ENCODE measurements around the gene CSTF1.

Gene CSTF1

DNA sequence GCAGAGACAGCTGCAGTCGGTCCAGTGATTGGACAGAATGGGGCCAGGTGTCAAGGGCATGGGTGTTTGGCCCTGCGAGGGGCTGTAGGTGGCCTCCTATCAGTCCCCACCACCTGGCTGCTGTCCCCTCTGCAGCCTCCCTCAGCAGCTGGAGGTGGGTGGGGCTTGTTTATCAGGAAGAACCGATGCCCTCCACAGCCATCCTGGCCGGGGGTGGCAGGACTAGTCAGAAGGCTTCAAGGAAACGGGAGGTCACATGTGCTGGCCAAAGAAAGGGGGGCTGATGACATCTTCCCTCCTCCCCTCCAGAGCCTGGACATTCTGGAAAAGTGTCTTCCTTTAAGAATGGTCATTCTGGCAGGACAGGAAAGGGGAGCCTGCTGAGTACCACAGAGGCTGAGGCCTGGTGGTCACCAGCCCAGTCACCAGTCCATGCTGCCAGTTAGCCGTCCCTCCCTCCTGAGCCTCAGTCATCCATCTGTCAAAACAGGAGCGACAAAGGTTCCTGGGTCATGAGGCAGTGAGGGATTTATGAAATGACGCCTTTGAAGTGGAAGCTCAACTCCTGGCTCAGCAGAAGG, 29.5 kb upstream of the CSTF1 start:
- Histone ChIP-seq H3K27ac (ENCODE audit: low read length) (no peak overlapping the region), H2AFZ (ENCODE audit: low read length) (no peak overlapping the region), H3K4me2 (ENCODE audit: low read depth, low read length) (no peak overlapping the region), H4K20me1 (ENCODE audit: insufficient read depth, low read length) (no peaks in the 10 kb centered on the region), H3K27me3 (replicated peaks; ENCODE audit: insufficient read depth, low read length) (no peaks in the 10 kb centered on the region), H3F3A (ENCODE audit: insufficient read depth, low read length) (no peaks in the 10 kb centered on the region), H3K9ac (ENCODE audit: low read length) (no peak overlapping the region), H3K4me3 (ENCODE audit: low read length) (no peak overlapping the region), H3K36me3 (replicated peaks; ENCODE audit: insufficient read depth, low read length) (no peaks in the 10 kb centered on the region), H3K9me2 (replicated peaks; ENCODE audit: insufficient read depth, low read length) (no peaks in the 10 kb centered on the region), H3K9me3 (replicated peaks; ENCODE audit: insufficient read depth, low read length) (no peaks in the 10 kb centered on the region), H3K4me1 (ENCODE audit: low read length) (no peaks in the 10 kb centered on the region), H3K79me2 (ENCODE audit: low read length) (no peaks in the 10 kb centered on the region)
- DNase-seq, result no peak
- no peak for TF ChIP-seq EZH2phosphoT487 (IDR thresholded peaks at IDR 0.05; ENCODE audit: low read length)

GRCh38 chr20:56363491-56363890, 29.0 kb upstream of the CSTF1 start:
- no peaks in the 10 kb centered on the region for H3K4me1 ChIP-seq (ENCODE audit: low read length)
- TF ChIP-seq EZH2 (optimal IDR thresholded peaks at IDR 0.05; ENCODE audit: low read depth, low read length) (no peak), EZH2phosphoT487 (IDR thresholded peaks at IDR 0.05; ENCODE audit: low read length) (no peak)
- TF ChIP-seq, protein P1, sequence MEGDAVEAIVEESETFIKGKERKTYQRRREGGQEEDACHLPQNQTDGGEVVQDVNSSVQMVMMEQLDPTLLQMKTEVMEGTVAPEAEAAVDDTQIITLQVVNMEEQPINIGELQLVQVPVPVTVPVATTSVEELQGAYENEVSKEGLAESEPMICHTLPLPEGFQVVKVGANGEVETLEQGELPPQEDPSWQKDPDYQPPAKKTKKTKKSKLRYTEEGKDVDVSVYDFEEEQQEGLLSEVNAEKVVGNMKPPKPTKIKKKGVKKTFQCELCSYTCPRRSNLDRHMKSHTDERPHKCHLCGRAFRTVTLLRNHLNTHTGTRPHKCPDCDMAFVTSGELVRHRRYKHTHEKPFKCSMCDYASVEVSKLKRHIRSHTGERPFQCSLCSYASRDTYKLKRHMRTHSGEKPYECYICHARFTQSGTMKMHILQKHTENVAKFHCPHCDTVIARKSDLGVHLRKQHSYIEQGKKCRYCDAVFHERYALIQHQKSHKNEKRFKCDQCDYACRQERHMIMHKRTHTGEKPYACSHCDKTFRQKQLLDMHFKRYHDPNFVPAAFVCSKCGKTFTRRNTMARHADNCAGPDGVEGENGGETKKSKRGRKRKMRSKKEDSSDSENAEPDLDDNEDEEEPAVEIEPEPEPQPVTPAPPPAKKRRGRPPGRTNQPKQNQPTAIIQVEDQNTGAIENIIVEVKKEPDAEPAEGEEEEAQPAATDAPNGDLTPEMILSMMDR (IDR thresholded peaks at IDR 0.05; ENCODE audit: low read length), result no peak
- no peaks in the 10 kb centered on the region for H4K20me1 ChIP-seq (ENCODE audit: insufficient read depth, low read length)
- H3K27me3 ChIP-seq (replicated peaks; ENCODE audit: insufficient read depth, low read length), result no peaks in the 10 kb centered on the region
- no peak overlapping the region for H3K9ac ChIP-seq (ENCODE audit: low read length)
- H3K9me3 ChIP-seq (replicated peaks; ENCODE audit: insufficient read depth, low read length), result no peaks in the 10 kb centered on the region
- H3K4me2 ChIP-seq (ENCODE audit: low read depth, low read length), result no peak overlapping the region
- no peak for DNase-seq
- no peaks in the 10 kb centered on the region for H3K9me2 ChIP-seq (replicated peaks; ENCODE audit: insufficient read depth, low read length)
- no peak overlapping the region for H3K4me3 ChIP-seq (ENCODE audit: low read length)
- no peaks in the 10 kb centered on the region for H3K79me2 ChIP-seq (ENCODE audit: low read length)
- H2AFZ ChIP-seq (ENCODE audit: low read length), result no peak overlapping the region
- no peaks in the 10 kb centered on the region for H3F3A ChIP-seq (ENCODE audit: insufficient read depth, low read length)
- no peaks in the 10 kb centered on the region for H3K36me3 ChIP-seq (replicated peaks; ENCODE audit: insufficient read depth, low read length)
- no peak overlapping the region for H3K27ac ChIP-seq (ENCODE audit: low read length)

DNA sequence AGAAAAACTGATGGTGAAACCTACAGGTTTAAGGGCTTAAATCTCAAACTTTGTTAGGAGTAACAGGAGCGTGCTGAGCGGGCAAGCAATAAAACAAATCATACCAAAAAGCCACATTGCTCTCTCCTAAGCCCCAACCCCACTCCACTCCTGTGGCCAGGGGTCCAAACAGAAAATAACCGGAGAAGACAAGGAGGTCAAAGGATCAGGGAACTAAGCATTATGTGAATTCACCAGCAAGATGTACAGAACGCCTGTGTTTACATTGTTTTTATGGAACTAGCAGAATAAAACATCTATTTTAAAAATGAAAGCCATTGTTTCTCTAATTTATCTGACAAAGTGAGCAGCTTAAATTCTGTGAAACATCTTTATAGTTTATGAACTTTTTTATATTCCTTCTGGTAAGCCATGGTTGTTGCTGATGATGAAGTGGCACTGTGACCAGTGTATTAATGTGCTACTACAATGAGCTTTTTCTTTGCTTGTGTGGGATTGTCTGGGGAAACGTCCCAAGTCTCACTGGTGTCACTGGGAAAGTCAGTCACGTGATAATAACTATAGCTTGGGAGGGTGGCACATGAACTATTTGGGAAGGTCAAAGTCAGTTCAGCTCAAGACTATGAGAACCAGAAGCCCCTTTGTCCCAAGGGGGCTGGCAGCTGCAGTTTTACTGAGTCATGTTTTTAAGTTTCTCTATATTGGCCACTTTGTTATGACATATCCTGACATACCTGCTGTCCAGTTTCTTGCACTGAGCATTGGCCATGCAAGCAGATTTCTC, 23.9 kb upstream of the CSTF1 start:
- no peak overlapping the region for H3K4me3 ChIP-seq (ENCODE audit: low read length)
- DNase-seq, result no peak
- no peaks in the 10 kb centered on the region for H3K9me2 ChIP-seq (replicated peaks; ENCODE audit: insufficient read depth, low read length)
- no peaks in the 10 kb centered on the region for H3K9me3 ChIP-seq (replicated peaks; ENCODE audit: insufficient read depth, low read length)
- H3K4me1 ChIP-seq (ENCODE audit: low read length), result no peaks in the 10 kb centered on the region
- H3K79me2 ChIP-seq (ENCODE audit: low read length), result peaks cover 9% of the 10 kb centered on the region; the same call in 1 of the 2 replicates
- TF ChIP-seq EZH2 (optimal IDR thresholded peaks at IDR 0.05; ENCODE audit: low read depth, low read length) (no peak), EZH2phosphoT487 (IDR thresholded peaks at IDR 0.05; ENCODE audit: low read length) (no peak)
- TF ChIP-seq, protein P1 (IDR thresholded peaks at IDR 0.05; ENCODE audit: low read length), result no peak
- H3K36me3 ChIP-seq (replicated peaks; ENCODE audit: insufficient read depth, low read length), result no peaks in the 10 kb centered on the region; the same call in 1 of the 2 replicates
- H3K9ac ChIP-seq (ENCODE audit: low read length), result no peak overlapping the region
- H3K4me2 ChIP-seq (ENCODE audit: low read depth, low read length), result no peak overlapping the region
- 0 out of 2 replicates have a peak, but pooled peaks cover 3% of the 10 kb centered on the region for H3F3A ChIP-seq (ENCODE audit: insufficient read depth, low read length)
- no peak overlapping the region for H3K27ac ChIP-seq (ENCODE audit: low read length)
- no peaks in the 10 kb centered on the region for H3K27me3 ChIP-seq (replicated peaks; ENCODE audit: insufficient read depth, low read length)
- H2AFZ ChIP-seq (ENCODE audit: low read length), result no peak overlapping the region
- H4K20me1 ChIP-seq (ENCODE audit: insufficient read depth, low read length), result no peaks in the 10 kb centered on the region

DNA sequence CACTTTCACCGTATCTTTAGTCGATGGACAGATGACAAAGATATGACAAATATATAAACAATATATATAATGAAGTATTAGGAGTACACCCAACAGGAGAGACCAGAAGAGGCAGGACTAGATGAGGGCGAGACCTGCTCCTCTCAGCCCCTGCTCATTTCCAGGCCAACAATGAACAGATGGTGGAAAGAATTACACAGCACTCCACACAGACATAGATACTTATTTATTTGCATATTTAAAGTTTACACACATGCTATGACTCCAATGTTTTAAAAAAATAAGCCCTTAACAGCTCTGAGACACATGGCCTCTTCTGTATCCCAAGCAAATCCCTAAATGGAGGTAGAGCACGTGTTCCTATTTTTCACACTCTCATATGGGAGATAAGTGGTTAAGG, 23.3 kb upstream of the CSTF1 start:
- Histone ChIP-seq H3F3A (ENCODE audit: insufficient read depth, low read length) (0 out of 2 replicates have a peak, but pooled peaks cover 3% of the 10 kb centered on the region), H3K4me2 (ENCODE audit: low read depth, low read length) (no peak overlapping the region)
- TF ChIP-seq, protein P1 (IDR thresholded peaks at IDR 0.05; ENCODE audit: low read length), result no peak
- TF ChIP-seq EZH2 (optimal IDR thresholded peaks at IDR 0.05; ENCODE audit: low read depth, low read length) (no peak), EZH2phosphoT487 (IDR thresholded peaks at IDR 0.05; ENCODE audit: low read length) (no peak)

More for the DNA sequence above, 23.3 kb upstream of the CSTF1 start:
- Histone ChIP-seq H3K4me3 (ENCODE audit: low read length) (no peak overlapping the region), H3K9me3 (replicated peaks; ENCODE audit: insufficient read depth, low read length) (no peaks in the 10 kb centered on the region), H3K27ac (ENCODE audit: low read length) (no peak overlapping the region), H3K4me1 (ENCODE audit: low read length) (no peaks in the 10 kb centered on the region), H4K20me1 (ENCODE audit: insufficient read depth, low read length) (no peaks in the 10 kb centered on the region), H3K36me3 (replicated peaks; ENCODE audit: insufficient read depth, low read length) (peaks cover 6% of the 10 kb centered on the region; the same call in 1 of the 2 replicates), H3K9me2 (replicated peaks; ENCODE audit: insufficient read depth, low read length) (no peaks in the 10 kb centered on the region), H3K79me2 (ENCODE audit: low read length) (peaks cover 14% of the 10 kb centered on the region), H2AFZ (ENCODE audit: low read length) (no peak overlapping the region), H3K9ac (ENCODE audit: low read length) (no peak overlapping the region), H3K27me3 (replicated peaks; ENCODE audit: insufficient read depth, low read length) (no peaks in the 10 kb centered on the region)
- DNase-seq, result no peak

All from MM.1S (cell line).